C4-2B (cell line): ENCODE measurements around the gene FCN2.

ENCODE experiments used
- H3K27ac ChIP-seq: fragments of 450-650 bp; 2 replicates; pipeline ENCODE4 v1.5.1; 2017
- CTCF ChIP-seq: fragments of 450-650 bp; conservative IDR thresholded peaks from 2 replicates; pipeline ENCODE4 v1.5.1; 2017; ENCODE audit warnings: mild to moderate bottlenecking
- ZFX ChIP-seq: fragments of 450-650 bp; IDR thresholded peaks from 2 replicates; pipeline ENCODE4 v1.6.1; 2017

Gene FCN2

GRCh38 chr9:134882204-134882785 lies 1.7 kb downstream of the FCN2 start:
- H3K27ac ChIP-seq = no peak overlapping the region

DNA sequence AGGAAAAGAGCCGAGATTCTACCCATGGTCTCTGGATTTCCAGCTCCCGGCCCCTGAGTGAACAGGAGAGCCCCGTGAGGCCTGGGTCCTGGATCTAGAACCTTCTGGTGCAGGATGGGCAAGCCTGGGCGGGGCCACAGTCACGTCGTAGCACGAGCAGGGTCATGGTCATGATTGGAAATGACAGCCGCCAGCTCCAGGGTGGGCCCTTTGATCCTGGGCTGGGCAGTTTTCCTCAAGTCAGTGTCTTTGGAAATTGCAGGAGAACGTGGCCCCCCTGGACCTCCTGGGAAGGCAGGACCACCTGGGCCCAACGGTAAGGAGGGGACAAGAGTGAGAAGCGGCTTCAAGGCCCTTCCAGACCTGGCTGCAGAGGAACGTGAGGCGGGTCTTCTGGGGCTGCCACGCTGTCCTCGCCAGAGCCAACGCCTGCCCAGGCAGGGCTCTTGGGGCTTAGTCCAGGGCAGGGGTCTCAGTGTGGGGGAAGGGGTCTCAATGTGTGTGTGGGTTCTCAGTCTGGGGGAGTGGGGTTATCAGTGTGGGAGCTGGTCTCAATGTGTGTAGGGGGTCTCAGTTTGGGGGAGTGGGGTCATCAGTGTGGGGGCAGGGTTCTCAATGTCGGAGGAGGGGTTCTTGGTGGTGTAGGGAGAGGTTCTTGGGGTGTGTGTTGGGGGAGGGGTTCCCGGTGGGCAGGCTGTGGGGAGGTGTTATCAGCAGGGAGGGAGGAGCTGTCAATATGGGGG lies 2.6 kb downstream of the FCN2 start:
- no peak overlapping the region for H3K27ac ChIP-seq
- TF ChIP-seq ZFX = no peak

More at GRCh38 chr9:134882204-134882785, 1.7 kb downstream of the FCN2 start:
- no peak for TF ChIP-seq ZFX
- TF ChIP-seq CTCF = no peak

GRCh38 chr9:134884492-134884891 lies 3.9 kb downstream of the FCN2 start:
- no peak for TF ChIP-seq CTCF
- TF ChIP-seq ZFX = no peak
- H3K27ac ChIP-seq = no peak overlapping the region

GRCh38 chr9:134885001-134885678 lies 4.5 kb downstream of the FCN2 start:
- TF ChIP-seq CTCF = no peak
- TF ChIP-seq ZFX = no peak
- no peak overlapping the region for H3K27ac ChIP-seq

DNA sequence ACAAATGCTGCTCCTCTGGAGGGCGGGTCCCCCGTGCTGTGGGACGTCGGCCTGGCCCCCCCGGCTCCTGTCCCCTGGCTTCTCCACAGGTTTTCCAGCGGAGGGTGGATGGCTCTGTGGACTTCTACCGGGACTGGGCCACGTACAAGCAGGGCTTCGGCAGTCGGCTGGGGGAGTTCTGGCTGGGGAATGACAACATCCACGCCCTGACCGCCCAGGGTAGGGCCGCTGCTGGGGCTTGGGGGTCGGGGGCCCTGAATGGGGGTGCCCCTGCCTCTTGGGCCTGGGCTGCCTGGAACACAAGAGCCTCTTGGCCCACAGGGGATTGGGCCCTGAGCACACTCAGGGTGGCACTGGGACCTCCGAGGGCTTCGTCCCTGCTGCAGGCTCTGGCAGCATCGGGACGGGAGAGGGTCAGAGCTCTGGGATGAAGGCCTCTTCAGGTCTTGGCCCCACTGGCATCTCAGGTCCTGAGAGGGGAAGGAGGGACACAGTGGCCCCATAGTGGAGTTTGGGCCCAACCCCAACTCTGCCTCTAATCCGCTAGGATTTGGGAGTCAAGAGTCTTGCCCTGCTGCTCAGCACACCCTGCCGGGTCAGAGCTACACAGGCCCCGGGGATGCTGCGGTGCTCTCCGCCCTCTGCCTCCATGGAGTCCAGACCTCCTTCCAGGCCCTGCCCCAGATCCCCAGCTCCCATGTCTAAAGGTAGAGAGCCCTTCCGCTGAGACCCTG lies 5.2 kb downstream of the FCN2 start:
- no peak for TF ChIP-seq ZFX
- TF ChIP-seq CTCF = no peak
- no peak overlapping the region for H3K27ac ChIP-seq

DNA sequence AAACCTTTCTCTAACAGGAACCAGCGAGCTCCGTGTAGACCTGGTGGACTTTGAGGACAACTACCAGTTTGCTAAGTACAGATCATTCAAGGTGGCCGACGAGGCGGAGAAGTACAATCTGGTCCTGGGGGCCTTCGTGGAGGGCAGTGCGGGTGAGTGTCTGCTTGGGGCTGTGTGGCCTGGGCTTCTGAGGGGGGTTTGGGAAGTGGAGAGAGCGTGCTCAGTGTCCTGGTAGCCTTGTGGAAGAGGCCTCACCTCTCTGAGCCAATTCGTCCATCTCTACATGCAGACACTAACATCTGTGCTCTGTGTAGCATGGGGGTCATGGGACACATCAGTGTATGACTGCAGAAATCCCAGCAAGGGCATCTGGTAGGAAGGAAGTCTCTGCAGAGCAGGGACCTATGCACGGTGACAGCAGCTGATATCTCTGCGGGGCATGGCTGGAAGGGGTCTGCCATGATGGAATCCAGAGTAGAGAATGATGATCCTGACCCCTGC lies 5.9 kb downstream of the FCN2 start:
- no peak overlapping the region for H3K27ac ChIP-seq
- TF ChIP-seq CTCF = no peak
- no peak for TF ChIP-seq ZFX

DNA sequence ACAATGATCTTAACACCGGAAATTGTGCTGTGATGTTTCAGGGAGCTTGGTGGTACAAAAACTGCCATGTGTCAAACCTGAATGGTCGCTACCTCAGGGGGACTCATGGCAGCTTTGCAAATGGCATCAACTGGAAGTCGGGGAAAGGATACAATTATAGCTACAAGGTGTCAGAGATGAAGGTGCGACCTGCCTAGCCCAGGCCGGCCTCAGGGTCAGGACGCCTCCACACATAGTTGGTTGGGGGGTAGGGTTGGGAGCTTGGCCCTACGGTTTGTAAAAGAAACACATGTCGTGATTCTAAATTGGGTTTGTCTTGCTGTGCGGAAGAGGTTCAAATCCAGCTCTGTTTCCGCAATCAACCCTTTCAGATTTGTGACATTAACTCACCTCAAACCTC lies 6.6 kb downstream of the FCN2 start:
- TF ChIP-seq ZFX (no peak), CTCF (no peak)
- H3K27ac ChIP-seq = no peak overlapping the region
